Inflammatory macrophage treated with lipopolysaccharide for 1 hour (primary cell): Measurements from ENCODE around the gene FTCD.
"Not testable (repeated sequence)": the region's sequence is repeated elsewhere in the genome, so short reads cannot be mapped to it uniquely, and the experiment has no call there.

Experiments
- DNase-seq, 2 donors: peaks; one replicate each; pipeline ENCODE4 v3.0.0-alpha.2; 2020 to 2022

Gene FTCD

DNA sequence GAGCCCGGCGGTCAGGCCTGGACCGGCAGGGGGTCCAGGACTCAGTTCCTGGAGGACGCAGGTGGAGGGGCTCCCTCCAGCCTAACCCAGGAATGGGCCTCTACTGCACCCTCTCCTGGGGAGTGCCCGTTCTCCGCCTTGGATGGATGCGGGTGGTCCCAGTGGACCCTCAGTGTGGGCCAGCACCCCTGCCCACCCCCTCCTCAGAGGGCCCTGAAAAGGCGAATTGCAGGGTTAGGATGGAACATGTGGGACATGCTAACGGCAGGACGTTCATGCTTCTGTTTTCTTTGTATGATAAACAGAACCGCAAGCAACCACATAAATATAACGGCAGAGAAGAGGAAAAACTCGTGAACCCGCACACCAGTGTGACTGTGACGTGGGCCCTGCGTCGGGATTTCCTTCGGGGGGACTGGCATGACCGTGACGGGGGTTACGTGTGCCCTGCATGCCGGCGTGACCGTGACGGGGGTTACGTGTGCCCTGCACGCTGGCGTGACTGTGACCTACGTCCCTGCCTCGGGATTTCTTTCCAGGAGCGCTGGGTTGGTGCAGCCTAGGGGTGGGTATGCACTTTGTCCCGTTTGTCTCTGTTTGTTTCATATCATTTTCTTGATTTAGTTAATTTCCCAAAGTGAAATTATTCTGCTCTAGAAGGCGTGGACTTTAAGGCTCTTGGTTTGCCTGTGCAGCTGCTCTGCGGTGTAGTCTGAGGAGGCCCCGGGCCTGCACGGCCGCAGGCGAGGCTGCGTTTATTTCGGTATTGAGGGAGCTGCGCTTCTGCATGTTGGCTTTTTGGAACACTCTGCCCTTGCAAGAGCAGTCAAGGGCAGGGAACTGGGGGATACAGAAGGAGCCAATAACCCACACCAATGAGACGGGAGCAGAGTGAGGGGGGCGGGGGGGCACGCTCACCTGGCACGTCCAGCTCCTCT is 3.1 kb downstream of the FTCD start:
- no peak for DNase-seq

DNA sequence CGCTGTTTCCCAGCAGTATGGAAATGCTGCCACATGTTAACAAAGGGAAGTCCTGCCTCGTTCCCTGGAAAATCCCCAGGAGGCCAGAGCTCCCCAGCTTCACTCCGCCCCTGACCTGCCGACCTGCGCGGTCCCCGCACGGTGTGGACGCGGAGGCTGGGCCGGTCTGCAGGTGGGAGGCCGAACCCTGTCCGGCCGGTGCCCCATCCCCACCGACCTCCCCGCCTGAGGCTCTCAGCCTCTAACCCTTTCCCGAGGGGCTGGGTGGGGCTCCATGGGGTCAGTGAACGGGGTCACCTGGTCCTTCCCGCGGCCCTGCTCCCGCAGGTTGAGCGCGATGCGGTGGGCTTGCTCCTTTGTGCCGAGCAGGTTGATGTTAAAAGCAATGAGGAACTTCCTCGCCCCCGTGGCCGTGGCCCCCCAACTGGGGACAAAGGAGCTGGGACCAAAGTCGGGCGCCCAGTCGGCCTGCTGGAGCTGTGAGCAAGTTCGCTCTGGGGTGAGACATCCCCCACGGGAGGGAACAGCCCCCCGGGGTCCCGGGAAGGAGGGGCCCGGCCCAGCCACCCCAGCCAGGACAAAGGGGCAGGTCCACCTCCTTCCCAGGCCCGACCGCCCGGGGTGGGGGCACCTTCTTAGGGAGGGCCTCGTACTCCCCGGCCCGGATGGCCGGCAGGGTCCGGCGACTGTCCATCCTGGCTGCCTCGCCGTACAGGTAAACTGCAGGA is 4.0 kb downstream of the FTCD start:
- DNase-seq = no peak

DNA sequence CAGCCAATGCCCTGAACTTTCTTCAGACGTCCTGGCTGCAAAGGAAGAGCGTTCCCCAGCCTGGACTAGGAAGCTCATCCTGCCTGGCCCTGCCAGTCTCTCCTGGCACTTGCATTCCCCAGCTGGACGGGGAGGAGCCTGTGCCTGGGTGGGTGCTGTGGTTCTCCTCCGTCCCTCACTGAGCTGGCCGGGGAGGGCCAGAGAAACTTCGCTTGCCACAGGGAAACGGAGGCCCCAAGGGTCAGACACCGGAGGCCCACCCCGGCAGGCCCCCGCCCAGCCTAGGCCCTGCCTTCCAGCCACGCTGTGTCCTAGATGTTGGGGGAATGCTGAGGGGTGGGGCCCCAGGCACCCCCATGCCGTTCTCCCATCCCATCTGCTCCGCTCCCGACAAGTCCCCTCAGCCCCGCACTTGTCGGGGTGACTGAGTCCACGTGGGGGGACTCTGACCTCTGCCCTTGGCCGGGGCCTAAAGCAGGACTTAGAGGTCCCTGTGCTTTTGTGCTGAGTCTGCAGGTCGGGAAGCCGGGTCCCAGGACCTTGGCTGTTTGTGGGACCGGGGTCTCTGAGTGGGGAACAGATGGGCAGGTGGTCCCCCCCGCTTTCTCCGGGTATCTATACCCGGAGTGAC is 4.8 kb downstream of the FTCD start:
- DNase-seq = no peak

DNA sequence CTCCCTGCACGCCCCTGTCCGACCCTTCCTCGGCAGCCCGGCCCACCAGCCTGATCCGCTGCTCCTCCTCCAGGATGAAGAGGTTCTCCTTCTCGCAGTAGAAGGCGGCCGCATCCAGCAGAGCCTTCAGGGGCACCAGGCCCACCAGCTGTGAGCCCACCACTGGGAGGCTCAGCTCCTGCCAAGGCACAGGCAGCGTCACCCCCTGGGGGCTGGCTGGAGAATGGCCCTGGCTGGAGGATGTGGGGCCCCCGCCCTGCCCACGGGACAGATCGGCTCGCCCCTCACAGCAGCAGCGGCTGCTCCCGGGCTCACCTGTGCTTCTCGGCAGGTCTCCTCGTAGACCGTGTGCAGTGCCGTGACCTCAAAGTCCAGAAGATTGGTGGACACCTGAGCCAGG is 5.3 kb downstream of the FTCD start:
- no peak for DNase-seq

DNA sequence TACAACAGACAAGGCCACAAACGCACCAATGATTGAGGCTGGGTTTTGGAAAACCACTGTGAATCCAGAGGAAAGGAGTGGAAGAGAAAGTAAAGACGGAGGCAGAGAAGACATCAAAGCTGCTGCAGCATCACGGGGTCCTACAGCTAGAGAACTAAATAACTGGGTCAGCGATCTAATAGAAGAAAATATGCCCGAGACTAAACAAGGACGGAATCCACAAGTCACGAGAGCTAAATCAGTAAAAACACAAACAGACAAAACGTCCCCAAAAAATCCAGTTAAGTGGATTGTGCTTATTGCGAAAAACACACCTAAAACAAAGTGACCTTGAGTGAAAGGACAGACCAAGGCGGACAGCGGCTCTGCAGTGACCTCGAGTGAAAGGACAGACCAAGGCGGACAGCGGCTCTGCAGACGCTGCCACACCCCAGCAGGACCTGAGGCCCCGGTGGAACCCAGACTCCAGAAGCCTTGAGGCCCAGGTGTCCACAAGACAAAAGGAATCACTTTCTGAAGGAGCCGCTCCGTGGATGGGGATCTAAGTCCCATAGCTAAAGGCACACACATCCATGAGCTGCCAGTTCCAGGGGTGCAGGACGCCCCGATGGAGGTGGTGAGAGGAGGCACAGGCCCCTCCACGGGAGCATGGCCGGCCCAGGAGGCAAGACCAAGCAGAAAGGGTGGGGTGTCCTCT is 6.0 kb downstream of the FTCD start:
- DNase-seq = no peak

DNA sequence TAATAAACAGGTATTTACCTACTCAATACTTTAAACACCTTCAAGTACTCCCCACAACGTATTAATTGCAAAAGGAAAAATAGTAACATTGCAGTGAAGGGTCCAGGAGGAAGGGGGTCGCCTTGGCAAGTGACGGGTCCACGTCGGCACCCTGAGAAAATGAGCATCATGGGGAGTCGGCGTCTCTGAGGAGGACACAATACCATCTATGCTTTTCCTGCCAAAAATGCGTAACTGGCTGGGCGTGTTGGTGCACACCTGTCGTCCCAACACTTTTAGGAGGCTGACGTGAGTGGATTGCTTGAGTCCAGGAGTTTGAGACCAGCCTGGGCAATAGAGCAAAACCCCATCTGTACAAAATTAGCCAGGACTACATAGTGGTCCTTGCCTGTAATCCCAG is 7.3 kb downstream of the FTCD start:
- DNase-seq = no peak

DNA sequence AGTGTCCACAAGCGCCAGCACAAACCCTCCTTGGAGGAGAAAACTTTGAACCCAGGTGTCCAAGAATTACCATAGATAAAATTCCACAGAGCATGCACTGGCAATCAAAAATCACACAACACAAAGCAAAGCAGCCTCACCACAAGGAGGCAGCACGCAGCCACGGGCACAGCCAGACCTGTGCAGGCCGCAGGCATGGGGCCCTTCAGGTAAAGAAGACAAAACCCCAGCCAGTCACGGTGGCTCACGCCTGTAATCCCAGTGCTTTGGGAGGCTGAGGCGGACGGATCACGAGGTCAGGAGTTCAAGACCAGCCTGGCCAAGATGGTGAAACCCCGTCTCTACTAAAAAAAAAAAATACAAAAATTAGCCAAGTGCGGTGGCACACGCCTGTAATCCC is 8.0 kb downstream of the FTCD start:
- DNase-seq = peak in 1 of 2 donors; percentile 2

DNA sequence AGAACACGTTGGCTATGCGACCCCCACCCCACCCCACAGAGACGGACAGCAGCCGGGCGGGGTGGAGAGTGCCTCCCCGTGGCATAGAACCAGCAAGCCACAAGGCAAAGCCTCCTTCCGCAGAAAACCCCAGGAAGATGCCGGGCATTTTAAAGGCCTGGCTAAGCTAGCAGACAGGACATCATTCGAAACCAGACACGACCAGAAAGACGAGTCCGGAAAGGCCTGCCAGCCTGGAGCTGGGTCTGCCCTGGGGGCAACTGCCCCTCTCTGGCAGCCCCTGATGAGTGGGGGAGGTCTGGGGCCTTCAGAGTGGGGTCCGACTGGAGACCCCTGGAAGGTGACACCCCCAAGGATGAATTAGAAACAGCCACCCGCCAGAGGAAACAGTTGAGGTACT is 8.5 kb downstream of the FTCD start:
- DNase-seq = no peak

DNA sequence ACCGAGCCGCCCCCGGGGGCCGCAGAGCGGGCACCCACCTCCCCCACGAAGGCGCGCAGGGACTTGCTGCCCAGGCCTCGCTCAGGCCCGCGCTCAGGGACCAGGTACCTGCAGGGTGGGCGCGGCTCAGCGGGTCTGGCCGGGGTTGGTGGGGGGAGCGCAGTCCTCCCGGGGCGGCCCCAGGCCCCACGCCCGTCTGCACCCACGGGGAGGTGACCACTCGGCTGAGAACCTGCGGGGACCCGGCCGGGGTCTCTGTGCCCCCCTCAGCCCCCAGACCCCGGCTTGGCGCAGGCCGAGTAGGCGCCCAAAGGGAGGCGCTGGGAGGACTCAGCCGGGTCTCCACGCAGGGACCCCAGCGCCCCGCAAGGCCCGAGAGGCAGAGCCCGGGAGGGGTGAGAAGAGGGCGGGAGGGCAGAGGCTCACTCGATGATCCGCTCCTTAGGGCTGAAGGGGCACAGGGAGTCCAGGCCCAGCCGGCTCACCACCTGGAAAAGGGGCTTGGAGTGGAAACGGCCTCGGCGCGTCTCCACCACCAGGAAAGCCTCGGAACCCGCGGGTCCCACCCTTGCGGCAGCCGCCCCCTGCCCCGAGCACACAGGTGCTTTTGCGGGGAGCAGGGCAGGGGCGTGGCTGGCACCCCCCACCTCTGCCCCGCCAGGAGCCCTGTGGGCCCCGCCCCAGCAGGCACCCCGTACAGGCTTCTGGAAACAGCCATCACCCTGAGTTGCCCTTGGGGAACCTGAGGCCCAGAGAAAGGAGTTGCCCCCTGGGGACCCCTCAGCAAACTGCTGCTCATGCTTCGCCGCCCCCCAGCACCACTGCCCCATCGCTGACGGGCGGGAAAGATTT is 9.3 kb downstream of the FTCD start:
- DNase-seq = no peak

DNA sequence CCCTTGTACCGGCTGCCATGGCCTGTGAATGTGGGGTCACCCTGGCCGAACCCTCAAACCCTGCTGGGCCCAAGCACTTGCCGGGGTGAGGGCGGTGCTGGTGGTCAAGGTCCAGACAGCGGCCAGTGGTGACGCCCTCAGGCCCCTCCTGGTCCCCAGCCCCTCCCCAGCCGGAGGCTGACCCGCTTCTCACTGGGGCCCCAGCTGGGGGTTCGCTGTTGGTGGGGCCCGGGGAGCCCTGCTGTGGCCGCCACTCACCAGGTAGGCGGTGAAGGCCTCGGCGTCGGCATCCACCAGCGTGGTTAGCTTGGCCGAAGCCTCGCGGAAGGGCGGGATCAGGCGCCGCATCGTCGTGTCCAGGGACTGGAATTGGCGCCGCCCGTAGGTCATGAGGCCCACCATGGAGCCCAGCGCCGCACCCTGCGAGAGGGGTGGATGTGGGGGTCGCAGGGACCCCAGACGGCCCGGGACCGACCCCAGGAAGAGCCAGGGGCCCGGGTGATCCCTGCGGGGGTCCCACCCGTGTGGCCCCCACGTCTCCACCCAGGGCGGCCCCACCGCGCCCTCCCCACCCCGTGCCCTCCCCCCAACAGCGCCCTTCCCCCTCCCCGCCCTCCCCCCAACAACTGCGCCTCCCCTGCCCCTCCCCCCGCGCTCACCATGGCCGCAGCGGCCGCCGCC is 10.1 kb downstream of the FTCD start:
- no peak for DNase-seq

DNA sequence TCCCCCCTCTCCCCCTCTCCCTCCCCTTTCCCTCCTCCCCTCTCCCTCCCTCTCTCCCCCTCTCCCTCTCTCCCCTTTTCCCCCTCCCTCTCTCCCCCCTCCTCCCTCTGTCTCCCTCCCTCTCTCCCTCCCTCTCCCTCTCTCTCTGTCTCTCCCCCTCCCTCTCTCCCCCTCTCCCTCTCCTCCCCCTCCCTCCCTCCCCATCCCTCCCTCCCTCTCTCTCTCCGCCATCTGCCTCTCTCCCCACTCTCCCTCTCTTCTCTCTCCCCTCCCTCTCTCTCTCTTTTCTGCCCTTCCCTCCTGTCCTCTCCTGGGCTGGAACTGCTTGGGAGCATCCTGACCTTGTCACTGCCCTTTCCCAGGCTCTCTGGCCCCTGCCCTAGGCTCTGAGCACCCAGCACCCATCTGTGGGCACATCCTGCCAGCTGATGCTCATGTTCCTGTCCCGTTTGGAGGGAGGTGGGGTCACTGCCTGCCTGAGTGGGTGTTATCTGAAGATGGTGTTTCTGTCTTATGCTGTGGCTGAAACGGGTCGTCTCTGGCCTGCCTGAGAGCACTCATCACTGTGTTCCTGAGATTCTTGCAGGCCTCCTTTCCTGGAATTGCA is 10.8 kb downstream of the FTCD start:
- no peak for DNase-seq

DNA sequence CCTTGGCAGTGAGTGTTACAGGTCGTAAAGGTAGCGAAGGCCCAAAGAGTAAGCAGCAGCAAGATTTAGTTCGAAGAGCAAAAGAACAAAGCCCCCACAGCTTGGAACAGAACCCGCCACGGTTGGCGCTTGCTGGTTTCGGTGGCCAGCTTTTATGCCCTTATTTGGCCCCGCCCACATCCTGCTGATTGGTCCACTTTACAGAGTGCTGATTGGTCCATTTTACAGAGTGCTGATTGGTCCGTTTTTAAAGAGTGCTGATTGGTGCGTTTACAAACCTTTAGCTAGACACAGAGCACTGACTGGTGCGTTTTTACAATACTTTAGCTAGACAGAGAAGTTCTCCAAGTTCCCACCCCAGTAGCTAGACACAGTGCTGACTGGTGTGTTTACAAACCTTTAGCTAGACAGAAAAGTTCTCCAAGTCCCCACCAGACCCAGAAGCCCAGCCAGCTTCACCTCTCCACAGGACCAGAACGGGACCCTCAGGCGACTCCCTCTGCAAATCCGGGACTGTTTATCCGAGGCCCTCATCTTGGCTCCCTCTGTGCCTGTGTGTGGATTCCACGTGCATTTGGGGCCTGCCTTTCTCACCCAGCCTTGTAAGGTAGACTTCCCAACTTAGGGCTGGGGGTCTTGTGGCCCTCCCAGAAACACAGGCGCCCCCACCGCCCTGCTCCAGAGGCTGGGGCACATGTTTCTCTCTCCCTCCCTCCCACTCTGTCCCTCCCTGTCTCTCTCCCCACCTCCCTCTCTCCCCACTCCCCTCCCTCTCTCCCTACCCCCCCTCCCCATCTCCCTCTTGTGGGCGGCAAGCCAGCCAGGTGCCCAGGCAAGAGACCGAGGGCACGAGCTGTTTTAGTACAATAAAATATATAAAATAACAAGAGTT is 12.6 kb downstream of the FTCD start:
- DNase-seq = no peak

DNA sequence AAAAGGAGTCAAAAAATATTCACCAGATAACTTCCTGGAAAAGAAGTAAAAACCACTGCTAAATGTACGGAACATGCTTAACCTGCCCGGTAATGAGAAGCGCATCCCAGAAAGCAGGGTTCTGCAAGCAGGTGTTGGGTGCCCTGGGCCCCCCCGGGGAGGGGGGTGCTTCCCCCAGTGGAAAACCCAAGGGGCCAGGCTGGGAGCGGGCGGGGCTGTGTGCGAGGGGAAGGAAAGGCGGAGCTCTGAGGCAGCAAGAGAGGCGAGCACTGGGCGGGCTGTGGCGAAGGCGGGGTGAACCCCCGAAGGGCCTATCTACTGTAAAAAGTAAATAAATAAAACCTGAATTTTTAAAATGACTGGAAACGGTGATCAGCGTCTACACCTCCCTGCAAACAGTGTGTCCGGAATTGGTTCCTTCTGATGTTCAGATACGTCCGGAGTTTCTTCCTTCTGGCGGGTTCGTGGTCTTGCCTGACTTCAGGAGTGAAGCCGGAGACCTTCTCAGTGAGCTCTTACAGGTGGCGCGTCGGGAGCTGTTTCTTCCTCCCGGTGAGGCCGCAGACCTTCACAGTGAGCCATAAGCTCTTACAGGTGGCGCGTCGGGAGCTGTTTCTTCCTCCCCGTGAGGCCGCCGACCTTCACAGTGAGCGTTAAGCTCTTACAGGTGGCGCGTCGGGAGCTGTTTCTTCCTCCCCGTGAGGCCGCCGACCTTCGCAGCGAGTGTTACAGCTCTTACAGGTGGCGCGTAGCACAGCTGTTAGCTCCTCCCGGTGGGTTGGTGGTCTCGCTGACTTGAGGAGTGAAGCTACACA is 13.4 kb downstream of the FTCD start:
- DNase-seq = no peak

DNA sequence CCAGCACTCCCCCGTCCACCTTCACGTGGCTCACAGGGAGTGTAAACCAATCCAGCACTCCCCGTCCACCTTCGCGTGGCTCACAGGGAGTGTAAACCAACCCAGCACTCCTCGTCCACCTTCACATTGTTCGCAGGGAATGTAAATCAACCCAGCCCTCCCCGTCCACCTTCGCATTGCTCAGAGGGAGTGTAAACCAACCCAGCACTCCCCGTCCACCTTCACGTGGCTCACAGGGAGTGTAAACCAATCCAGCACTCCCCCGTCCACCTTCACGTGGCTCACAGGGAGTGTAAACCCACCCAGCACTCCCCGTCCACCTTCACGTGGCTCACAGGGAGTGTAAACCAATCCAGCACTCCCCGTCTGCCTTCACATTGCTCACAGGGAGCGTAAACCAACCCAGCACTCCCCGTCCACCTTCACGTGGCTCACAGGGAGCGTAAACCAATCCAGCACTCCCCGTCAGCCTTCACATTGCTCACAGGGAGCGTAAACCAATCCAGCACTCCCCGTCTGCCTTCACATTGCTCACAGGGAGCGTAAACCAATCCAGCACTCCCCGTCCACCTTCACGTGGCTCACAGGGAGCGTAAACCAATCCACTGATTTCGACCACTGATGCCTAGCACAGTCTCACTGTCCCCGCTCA is 14.9 kb downstream of the FTCD start:
- DNase-seq = not testable (repeated sequence)

DNA sequence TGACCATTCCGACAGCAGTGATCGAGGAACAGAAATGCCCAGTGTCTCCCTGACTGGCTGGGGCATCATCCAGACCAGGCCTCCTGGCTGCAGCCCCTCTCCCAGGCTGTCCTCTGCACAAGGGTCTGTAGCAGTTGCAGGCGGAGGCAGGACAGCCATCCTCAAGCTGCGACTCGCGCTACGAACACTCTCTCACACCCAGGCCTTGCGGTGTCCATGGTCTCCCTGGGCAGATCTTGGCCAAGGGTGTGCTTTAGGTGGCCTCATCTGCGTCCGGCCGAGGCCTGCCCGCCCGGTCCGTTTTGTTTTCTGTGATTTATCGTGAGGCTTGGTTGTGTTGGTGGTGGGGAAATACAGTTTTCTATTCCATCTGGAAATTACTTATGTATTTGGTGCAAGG is 15.7 kb downstream of the FTCD start:
- DNase-seq = no peak

DNA sequence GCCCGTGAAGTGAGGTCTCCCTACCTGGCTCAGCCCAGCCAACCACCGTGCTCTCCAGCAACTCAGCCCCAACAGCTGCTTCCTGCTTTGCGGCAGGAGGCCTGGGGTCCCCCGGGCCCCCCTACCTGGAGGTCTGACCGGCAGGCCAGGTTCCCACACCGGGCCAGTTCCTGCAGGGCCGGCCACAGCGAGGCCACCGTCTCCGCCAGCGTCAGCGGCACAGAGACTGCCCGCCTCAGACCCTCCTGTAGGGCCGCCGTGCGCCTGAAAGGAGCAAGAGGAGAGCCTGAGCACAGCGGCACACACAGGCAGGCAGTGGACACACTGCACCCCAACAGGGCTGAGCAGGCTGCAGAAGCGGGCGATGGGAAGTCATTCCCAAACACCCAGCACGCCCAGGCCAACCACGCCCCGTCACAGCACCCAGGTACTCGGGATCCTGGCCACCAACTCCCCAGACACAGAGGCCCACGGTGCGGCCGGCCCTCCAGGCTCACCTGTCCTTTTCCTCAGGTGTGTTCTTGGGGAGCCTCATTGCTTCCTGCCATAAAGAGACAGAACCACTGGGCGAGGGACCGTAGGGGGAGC is 16.9 kb downstream of the FTCD start:
- no peak for DNase-seq

DNA sequence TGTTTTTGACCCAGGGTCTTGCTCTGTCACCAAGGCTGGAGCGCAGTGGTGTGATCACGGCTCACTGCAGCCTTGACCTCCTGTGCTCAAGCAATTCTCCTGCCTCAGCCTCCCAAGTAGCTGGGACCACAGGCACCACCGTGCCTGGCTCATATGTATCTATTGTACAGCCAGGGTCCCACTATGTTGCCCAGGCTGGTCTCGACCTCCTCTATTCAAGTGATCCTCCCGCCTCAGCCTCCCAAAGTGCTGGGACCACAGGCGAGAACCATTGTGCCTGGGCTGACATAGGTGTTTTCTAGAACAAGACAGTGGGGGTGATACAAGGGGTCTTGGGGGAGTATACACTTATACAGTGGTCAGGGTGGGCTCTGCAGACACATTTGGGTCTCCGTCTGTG is 17.5 kb downstream of the FTCD start:
- DNase-seq = no peak

DNA sequence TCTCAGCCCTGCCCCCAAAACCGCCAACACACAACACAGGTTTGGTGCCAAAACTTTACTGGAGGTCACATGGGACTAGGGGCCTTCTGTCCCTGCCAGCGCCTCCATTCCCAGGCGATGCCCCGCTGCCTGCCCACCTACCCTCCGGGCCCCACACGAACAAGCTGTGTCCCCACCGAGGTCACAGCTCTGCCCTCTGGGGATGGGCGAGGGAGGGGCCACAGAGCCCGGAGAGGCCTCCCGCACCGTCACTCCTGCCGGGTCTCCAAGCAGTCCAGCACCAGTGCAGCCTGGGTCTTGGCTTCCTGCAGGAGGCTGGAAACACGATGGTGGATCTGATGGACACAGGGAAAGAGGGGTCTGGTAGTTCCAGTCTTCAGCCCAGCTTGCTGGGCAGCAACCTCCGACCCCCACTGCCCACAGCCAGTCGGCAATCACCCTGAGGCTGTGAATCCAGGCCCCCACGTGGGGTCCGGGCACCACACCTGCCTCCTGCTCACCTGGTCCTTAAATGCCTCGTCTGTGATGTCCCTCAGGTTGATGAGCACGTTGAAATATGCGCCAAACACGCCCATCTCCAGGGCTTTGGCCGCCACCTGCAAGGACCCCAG is 18.5 kb downstream of the FTCD start:
- DNase-seq = no peak
